ENCODE measurements around the gene ABCC10.
"Not testable (repeated sequence)": the region's sequence is repeated elsewhere in the genome, so short reads cannot be mapped to it uniquely, and the experiment has no call there.

ABCC10 gene

DNA sequence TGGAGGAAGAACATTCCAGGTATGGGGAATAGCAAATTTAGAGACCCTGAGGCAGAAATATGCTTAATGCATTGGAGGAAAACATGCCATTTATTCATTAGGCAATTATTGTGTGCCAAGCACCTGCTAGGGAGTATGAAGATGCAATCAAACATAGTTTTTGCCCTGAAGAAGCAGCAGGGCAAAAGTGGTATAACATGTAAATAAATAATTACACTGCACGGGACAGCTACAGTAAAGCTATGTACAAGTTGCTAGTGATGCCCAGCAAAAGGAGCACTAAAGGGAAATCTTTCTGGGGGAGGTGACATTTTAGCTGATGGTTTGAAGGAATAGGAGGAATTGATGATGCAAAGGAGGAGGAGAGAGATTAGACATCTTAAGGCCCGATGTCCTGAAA lies 49.4 kb downstream of the ABCC10 start:
- no peak for DNase-seq

GRCh38 chr6:43477235-43478007 lies 50.1 kb downstream of the ABCC10 start, which contains the start of gene TJAP1:
TSS of gene TJAP1 (plus strand) at chr6:43477570. CDS start at chr6:43499002, 21,432 bp downstream.
- DNase-seq = peak; percentile 83

DNA sequence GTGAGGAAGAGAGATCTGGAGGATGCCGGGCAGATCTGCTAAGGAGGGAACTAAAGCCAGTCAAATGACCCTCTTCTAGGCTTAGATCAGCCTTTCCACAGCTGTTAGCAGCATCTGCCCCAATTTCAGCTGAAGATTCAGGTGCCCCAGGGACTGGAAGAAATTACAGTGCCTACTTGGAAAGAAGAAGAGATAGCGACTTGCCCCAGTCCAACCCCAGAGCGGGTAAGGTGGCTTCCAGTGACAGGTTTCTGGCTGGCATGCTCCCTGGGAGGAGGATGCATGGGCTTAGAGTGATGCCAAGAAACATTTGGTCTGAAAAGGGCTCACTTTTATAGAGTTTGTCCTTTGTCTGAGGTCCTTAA lies 50.6 kb downstream of the ABCC10 start:
- no peak for DNase-seq

DNA sequence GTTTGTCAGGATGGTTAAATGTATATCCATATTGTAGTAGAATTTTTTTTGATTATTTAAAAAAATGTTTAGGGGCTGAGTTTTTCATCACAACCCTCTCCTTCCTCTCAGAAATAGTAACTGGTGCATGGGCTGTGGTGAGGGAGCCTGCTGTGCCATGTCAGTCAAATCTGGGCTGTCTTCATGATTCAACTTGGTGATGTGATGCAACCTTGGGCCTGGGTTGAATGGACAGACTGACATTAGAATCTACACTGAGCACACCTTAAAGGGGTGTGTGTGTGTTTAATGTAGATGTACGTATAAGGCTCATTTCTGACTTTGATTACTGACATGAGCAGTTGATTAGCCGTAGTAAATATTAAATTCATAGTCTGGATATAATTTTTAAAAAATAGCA lies 53.7 kb downstream of the ABCC10 start:
- no peak for DNase-seq

GRCh38 chr6:43481591-43482236 lies 54.4 kb downstream of the ABCC10 start:
- DNase-seq = no peak

GRCh38 chr6:43488667-43489276 lies 61.4 kb downstream of the ABCC10 start:
- DNase-seq = no peak

DNA sequence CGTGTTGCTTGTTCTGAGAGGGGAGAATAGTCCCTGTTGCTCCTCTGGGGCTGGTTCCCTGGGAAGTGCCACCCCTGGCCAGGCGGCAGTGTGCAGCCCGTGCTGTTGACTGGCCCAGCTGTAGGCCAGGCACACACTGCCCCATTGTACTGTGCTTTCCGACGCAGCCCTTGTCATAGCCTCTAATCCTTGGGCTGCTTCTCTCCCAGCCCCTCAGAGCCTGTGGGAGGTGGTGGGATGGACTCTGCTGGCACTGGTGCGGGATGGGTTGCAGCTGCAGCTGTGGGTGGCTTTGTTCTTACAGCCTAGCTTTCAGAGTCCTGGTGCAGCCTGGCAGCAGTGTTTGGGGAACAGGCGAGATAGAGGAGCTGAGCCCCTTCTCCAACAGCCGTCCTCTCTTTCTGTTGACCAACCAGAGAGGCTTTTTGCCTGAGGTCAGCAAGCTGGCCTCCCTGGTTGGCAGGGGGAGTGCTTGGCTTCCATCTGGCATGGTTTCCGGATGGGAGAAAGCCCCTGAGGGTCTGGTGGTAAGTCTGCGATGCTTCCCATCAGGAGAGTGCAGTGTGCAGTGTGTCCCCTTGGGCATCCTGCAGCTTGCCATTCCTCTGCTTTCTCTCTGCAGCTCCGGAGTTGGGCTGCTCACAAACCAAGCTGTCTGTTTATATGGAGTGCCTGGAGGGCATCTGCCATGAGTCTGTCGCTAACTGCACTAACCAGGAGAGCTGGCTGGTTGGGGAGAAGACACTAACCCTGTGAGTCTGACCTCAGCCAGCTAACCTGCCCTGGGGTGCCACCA lies 62.1 kb downstream of the ABCC10 start:
- no peak for DNase-seq

DNA sequence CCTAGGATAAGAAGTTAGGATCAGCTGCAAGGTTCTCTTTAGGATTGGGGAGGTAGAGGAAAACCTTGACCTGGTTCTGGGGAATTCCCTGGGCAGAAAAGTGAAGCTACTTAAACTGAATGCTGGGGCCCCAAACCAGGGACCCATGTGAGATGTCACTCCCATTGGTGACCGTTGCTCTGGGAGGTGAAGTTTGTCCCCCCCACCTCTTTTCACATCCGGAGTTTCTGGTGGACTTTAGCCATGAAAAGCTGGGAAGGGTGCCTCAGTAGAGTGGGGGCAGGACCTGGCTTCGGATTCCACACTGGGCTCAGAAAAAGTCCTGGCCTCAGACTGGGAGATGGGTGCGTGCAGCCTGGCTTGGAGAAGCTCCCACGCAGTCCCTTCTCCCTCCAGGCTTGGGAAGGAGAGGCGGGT lies 63.2 kb downstream of the ABCC10 start:
- no peak for DNase-seq

GRCh38 chr6:43491750-43492661 lies 64.7 kb downstream of the ABCC10 start:
- DNase-seq = peak; percentile 66

DNA sequence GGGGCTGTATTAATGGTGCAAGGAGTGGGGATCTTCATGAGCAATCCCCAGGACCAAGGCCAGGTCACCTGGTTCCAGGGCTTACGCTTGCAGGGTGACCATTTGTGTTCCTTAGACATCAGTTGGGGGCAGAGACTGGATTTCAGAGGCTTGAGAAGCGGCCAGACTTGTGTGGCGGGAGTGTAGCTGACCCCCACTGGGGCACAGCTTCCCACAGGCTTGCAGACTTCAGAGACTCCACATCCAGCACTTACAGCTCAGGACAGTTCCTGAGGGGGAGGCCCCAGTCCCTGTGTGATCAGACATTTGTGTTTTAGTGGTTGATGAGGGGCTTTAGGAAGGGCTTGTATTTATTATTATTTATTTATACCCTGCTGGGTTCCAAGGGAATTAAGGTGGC lies 65.3 kb downstream of the ABCC10 start:
- no peak for DNase-seq

GRCh38 chr6:43493230-43493629 lies 65.9 kb downstream of the ABCC10 start:
- DNase-seq = no peak

DNA sequence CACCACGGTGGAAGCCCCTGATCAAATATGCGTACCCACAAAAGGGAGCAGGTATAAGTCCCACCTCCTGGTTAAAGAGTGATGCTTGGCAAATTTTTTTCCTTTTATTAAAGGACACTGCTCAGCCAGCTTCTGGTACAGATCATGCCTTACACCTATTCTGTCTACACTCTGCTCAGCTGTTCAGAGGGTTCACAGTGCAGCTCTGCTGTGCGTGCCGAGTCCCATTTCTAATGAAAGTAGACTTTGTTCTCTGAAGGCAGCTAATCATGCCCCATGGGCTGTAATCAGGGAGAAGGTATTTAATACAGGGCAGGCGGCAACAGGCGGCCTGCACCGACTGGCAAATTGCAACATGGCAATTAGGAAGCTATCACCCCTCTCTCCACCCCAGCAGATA lies 66.5 kb downstream of the ABCC10 start:
- no peak for DNase-seq

DNA sequence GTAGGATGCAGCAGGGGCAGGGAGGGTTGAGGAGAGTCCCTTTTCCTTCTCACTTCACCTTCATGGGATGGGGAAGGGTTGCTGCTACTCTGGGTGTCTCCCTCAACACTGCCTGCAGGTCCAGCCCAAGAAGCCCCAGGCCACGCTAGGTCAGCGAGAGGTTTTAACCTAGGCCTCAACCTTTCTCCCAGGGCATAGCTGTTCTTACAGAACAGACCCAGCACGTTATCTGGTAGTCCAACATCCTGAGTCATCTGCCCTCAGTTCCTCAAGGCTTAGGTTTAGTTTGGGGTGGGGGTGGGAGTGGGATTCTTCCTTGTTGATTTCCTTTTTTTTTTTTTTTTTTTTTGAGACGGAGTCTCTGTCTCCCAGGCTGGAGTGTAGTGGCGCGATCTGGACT lies 67.0 kb downstream of the ABCC10 start:
- DNase-seq = no peak

DNA sequence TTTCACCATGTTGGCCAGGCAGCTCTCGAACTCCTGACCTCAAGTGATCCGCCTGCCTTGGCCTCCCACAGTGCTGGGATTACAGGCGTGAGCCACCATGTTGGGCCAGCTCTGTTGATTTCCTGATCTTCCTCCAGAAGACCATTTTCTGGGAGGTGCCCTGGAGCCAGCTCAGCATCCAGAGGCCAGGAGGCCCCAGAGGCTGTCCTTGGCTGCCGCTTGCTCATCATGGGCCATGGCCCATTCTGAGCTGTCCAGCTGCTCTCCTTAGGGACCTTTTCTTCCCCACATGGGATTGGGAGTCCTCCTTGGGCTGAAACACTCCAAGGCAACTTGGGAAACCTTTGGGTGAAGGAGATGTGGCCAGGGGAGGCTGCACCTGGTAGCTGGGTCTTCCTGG lies 67.4 kb downstream of the ABCC10 start:
- no peak for DNase-seq

DNA sequence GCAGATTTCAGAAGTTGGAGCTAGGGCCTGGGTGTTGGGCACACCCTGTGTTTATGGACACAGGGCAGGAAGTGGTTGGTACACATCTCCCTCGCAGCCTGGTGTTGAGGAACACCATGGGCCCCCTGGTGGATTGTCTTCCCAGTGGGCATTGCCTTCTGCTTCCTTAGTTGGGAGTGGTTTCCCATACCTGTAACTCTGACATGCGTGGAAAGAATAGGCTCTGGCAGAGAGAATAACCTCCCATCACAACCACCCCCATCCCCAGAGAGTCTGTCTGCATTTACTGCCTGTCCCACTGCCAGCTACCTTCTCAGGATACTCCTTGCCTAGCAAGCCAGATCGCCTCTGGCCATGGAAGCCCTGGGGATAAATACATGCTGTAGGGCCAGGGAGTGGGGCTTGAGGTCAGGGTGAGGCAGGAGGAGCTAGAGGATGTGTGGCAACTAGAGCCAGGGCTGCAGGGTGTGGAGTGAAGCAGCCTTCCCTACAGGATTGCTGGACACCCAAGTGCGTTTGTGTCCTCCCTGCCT lies 68.1 kb downstream of the ABCC10 start:
- no peak for DNase-seq

DNA sequence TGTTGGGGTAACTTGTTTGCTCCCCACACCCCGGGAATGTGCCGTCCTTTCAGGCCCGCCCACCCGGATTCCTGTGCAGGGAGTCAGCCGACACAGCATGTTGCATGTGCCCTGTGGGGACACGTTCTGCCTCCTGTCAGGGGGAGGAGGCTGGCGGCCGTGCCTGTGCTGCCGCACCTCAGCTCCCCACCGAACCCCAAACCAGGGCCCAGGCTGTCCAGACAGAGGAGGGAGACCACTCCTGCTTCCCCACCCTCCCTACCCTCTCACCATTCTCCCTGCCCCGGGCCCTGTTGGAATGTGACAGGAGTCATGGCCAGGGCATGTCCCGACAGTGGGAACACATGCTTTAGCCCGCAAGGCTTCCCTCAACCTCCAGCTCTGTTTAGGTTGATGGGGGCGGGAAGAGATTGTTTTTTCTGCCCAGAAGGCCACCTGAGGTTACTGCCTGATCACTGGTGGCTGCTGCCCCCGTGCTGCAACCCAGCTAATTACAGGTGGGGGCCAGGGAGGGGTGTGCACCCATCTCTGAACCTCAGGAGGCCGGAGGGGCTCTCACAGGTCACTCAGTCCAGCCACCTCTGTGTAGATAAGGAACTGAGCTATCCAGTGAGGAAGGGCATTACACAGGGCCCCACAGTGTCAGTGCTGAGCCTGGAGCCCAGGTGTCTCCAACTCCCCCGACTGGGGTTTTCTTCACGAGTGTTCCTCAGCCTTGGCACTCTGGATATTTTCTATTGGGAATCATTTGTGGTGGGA lies 69.2 kb downstream of the ABCC10 start:
- DNase-seq = no peak

- no peak for DNase-seq
Observed at GRCh38 chr6:43497129-43497396, 69.7 kb downstream of the ABCC10 start.

DNA sequence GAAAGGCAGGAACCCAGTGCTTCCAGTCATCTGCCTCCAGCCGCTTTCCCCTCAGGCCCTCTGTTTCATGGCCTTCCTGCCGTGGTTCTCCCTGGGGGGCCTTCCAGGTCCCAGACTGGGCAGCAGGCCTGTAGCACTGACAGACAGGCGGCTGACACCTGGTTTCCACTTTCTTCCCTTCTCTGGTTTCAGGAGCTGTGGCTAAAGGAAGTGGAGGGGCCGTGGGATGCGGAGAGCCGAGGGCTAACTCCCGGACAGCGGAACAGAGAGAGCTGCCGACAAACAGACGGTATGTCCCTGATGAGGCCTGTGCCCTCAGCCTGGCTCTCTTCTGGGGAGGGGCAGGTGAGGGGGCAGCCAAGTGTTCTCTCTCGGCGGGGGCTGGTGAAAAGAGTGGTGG lies 70.3 kb downstream of the ABCC10 start:
- DNase-seq = no peak

DNA sequence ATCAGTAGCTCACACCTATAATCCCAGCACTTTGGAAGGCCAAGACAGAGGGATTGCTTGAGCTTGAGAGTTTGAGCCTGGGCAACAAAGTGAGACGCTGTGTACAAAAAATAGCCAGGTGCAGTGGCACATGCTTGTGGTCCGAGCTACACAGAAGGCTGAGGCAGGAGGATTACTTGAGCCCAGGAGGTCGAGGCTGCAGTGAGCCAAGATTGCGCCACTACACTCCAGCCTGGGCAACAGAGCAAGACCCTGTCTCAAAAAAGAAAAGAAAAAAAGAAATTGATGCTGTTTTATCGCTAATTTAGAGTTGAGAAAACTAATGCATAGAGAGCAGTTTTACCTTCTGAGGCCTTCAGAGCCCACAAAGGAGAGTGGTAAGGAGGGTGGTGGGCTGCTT lies 71.0 kb downstream of the ABCC10 start:
- not testable (repeated sequence) for DNase-seq

DNA sequence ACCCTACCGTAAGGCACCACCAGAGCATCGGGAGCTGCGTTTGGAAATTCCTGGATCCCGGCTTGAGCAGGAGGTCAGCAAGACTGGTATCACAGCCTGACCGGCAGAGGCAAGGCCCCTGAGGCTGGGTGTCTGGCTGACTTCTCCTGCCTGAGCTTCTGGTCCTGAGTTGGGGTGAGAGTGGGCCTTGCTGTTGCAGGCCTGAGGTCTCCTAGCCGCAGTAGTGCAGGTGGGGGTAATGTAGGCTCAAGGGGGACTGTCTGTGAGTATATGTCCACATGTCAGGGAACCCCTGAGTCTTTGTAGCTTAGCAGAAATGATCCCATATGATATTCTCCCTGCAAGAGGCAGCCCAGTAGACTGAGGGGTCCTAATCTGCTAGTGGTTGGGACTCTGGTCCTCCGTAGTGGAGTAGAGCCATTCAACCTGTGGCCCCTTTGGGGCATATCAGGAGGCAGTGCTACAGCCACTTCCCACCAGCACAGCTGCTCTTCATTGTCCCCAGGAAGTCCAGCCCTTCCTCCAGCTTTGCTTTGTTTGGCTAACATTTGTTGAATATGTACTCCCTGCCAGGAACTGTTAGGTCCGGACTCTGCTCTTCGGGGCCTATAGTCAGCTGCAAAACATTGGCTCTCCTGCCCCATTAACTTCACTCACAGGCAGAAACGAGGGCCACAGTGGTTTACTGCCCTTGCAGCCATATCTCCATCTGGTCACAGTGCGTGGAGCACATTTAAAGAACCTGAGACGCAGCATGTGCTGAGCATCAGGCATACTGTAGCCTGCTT lies 71.9 kb downstream of the ABCC10 start:
- DNase-seq = no peak

Measured in NCI-H2029 (cell line).